HepG2 (cell line): ENCODE data around the gene SHISA5.

Source experiments
- HMGA1 ChIP-seq: sonication (generic); formaldehyde crosslinking; conservative IDR thresholded peaks from 2 replicates; pipeline ENCODE4 v1.4.0; 2020; ENCODE audit warnings: missing genetic modification reagents
- HNF4G ChIP-seq, 2 experiments: sonication (generic) in 1 of 2; formaldehyde crosslinking in 1 of 2; IDR thresholded peaks; 2 replicates each; pipeline versions ENCODE4 v1.4.0 to v1.6.1; 2011 to 2020; ENCODE audit warnings: borderline replicate concordance in 2 of 2, low read depth in 2 of 2, mild to moderate bottlenecking in 2 of 2, low read length in 1 of 2, missing genetic modification reagents in 1 of 2, moderate library complexity in 1 of 2
- ZKSCAN8 ChIP-seq: IDR thresholded peaks from 2 replicates; pipeline ENCODE4 v1.6.1; 2016; ENCODE audit warnings: borderline replicate concordance, missing genetic modification reagents, missing compliant biosample characterization
- ZNF629 ChIP-seq: sonication (generic); formaldehyde crosslinking; conservative IDR thresholded peaks from 2 replicates; pipeline ENCODE4 v1.5.0; 2020; ENCODE audit warnings: missing genetic modification reagents
- TF ChIP-seq, protein P1 (sequence below): sonication (generic); formaldehyde crosslinking; IDR thresholded peaks from 2 replicates; pipeline ENCODE4 v1.5.1; 2020; ENCODE audit warnings: mild to moderate bottlenecking, missing genetic modification reagents

GRCh38 chr3:48524970-48525369 is 21.0 kb upstream of the SHISA5 start:
- TF ChIP-seq, protein P1, sequence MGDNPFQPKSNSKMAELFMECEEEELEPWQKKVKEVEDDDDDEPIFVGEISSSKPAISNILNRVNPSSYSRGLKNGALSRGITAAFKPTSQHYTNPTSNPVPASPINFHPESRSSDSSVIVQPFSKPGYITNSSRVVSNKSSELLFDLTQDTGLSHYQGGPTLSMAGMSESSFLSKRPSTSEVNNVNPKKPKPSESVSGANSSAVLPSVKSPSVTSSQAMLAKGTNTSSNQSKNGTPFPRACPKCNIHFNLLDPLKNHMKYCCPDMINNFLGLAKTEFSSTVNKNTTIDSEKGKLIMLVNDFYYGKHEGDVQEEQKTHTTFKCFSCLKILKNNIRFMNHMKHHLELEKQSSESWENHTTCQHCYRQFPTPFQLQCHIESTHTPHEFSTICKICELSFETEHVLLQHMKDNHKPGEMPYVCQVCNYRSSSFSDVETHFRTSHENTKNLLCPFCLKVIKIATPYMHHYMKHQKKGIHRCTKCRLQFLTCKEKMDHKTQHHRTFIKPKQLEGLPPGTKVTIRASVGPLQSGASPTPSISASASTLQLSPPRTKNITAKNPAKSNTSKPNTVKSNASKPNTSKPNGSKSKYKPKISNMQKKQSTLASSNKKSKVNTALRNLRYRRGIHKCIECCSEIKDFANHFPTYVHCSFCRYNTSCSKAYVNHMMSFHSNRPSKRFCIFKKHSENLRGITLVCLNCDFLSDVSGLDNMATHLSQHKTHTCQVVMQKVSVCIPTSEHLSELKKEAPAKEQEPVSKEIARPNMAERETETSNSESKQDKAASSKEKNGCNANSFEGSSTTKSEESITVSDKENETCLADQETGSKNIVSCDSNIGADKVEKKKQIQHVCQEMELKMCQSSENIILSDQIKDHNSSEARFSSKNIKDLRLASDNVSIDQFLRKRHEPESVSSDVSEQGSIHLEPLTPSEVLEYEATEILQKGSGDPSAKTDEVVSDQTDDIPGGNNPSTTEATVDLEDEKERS = no peak
- no peak for TF ChIP-seq ZKSCAN8
- TF ChIP-seq ZNF629 (CRISPR knock-in tag) = no peak
- no peak for TF ChIP-seq HMGA1 (CRISPR knock-in tag)
- TF ChIP-seq HNF4G (IDR thresholded peaks at IDR 0.05; ENCODE audit: borderline replicate concordance, low read depth, low read length) = no peak
- no peak for TF ChIP-seq HNF4G (CRISPR knock-in tag; IDR thresholded peaks at IDR 0.05; ENCODE audit: borderline replicate concordance, low read depth)
